Calu3 (cell line): ENCODE data around the gene PRDM10. TPM values are rescaled to one million over a fixed set of nuclear protein-coding genes. Genes with fewer than 3 reads are reported as not detected.
A peak's percentile ranks its signal among the peaks of the same experiment; 100 is the strongest.

Source experiments
- BruUV-seq: library from RNA; stranded (reverse); fragments of 400-500 nt; replicated peaks from 2 replicates; lab custom pipeline; 2021; lab: Mats Ljungman, UMichigan
- CTCF ChIA-PET: fragments of 300-600 bp; sonication (Branson Sonifier 250); formaldehyde crosslinking; loops from one replicate; lab custom pipeline; 2022; ENCODE audit warnings: antibody characterized with exemption; lab: Charles Lee
- DNase-seq: peaks from one replicate; pipeline ENCODE4 v3.0.0; 2022
- H3K27ac Mint-ChIP-seq: one replicate; pipeline ENCODE4 v1.8.0; 2022; ENCODE audit warnings: mixed read lengths; ENCODE audit not compliant: unreplicated experiment
- H3K27me3 Mint-ChIP-seq: one replicate; pipeline ENCODE4 v1.8.0; 2022; ENCODE audit warnings: mixed read lengths; ENCODE audit not compliant: unreplicated experiment
- H3K36me3 Mint-ChIP-seq: one replicate; pipeline ENCODE4 v1.8.0; 2022; ENCODE audit warnings: mild to moderate bottlenecking, moderate library complexity, mixed read lengths; ENCODE audit not compliant: insufficient read depth, unreplicated experiment
- H3K4me1 Mint-ChIP-seq: one replicate; pipeline ENCODE4 v1.8.0; 2022; ENCODE audit warnings: mild to moderate bottlenecking, low read depth, mixed read lengths; ENCODE audit not compliant: unreplicated experiment
- H3K4me3 Mint-ChIP-seq: one replicate; pipeline ENCODE4 v1.8.0; 2022; ENCODE audit warnings: mild to moderate bottlenecking, low read depth, moderate library complexity, mixed read lengths; ENCODE audit not compliant: unreplicated experiment
- H3K9me3 Mint-ChIP-seq: one replicate; pipeline ENCODE4 v1.8.0; 2022; ENCODE audit warnings: low read depth, mixed read lengths; ENCODE audit not compliant: unreplicated experiment
- intact Hi-C: fragments of 100-400 bp; cut with micrococcal nuclease; formaldehyde crosslinking; loops from one replicate; pipeline ENCODE4 v1.10.0; 2022; ENCODE audit not compliant: unreplicated experiment
- total RNA-seq: library from RNA; stranded (reverse); gene quantifications from 2 replicates; pipeline ENCODE4 v1.2.3, GENCODE V29; 2022
- TF ChIP-seq, protein P1 (sequence below): fragments of 200-600 bp; IDR thresholded peaks from one replicate; pipeline ENCODE4 v1.8.0; 2022; ENCODE audit warnings: antibody characterized with exemption; ENCODE audit not compliant: unreplicated experiment

Gene PRDM10
- total RNA-seq, 1 experiment from 2014 or later, result 8.1 TPM

DNA sequence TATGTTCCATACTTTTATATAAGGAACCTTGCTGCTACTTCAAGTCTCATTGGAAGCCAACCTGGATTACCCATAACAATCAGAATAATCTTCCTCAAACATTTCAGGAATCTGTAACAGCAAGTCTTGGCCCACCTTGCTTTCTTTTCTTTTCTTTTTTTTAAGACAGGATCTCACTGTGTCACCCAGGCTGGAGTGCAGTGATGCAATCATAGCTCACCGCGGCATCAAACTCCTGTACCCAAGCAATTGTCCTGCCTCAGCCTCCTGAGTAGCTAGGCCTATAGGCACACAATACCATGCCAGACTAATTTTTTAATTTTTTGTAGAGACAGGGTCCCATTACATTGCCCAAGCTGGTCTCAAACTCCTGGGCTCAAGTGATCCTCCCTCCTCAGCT is 29.3 kb upstream of the PRDM10 start:
- CTCF ChIA-PET, result no interaction called here

DNA sequence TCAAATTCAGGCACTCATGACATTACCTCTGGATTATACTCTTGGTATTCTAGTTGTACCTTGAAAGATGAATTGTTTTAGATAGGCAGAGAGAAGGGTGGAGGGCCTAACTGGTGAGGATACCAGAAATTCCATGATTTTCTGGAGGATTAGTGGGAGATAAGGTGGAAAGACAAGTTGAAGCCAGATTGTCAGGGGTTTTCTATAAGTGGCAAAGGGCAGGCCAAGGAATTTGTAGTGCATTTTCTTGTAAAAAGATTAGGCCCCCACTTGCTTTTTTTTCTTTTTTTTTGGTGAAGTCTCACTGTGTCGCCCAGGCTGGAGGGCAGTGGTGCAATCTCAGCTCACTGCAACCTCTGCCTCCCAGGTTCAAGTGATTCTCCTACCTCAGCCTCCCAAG is 28.4 kb upstream of the PRDM10 start:
- peaks cover 14% of the 10 kb centered on the region for H3K4me1 Mint-ChIP-seq
- H3K9me3 Mint-ChIP-seq, result no peaks in the 10 kb centered on the region
- TF ChIP-seq, protein P1, sequence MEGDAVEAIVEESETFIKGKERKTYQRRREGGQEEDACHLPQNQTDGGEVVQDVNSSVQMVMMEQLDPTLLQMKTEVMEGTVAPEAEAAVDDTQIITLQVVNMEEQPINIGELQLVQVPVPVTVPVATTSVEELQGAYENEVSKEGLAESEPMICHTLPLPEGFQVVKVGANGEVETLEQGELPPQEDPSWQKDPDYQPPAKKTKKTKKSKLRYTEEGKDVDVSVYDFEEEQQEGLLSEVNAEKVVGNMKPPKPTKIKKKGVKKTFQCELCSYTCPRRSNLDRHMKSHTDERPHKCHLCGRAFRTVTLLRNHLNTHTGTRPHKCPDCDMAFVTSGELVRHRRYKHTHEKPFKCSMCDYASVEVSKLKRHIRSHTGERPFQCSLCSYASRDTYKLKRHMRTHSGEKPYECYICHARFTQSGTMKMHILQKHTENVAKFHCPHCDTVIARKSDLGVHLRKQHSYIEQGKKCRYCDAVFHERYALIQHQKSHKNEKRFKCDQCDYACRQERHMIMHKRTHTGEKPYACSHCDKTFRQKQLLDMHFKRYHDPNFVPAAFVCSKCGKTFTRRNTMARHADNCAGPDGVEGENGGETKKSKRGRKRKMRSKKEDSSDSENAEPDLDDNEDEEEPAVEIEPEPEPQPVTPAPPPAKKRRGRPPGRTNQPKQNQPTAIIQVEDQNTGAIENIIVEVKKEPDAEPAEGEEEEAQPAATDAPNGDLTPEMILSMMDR, result no peak
- no peaks in the 10 kb centered on the region for H3K36me3 Mint-ChIP-seq
- no TSS peak for BruUV-seq
- no peaks in the 10 kb centered on the region for H3K27me3 Mint-ChIP-seq
- no peak overlapping the region for H3K27ac Mint-ChIP-seq
- no peak for DNase-seq
- H3K4me3 Mint-ChIP-seq, result no peak overlapping the region
- CTCF ChIA-PET, result interaction anchor here (0.5 kb wide), 1 partner anchor 109 kb away, joined by 3 read pairs; no protein-coding TSS in a partner anchor
- intact Hi-C loops, result no loop called here

More for the DNA sequence above, 29.3 kb upstream of the PRDM10 start:
- Mint-ChIP-seq H3K9me3 (no peaks in the 10 kb centered on the region), H3K36me3 (no peaks in the 10 kb centered on the region), H3K4me1 (peaks cover 14% of the 10 kb centered on the region), H3K27me3 (no peaks in the 10 kb centered on the region), H3K4me3 (no peak overlapping the region), H3K27ac (no peak overlapping the region)
- no TSS peak for BruUV-seq
- TF ChIP-seq, protein P1, result no peak
- no peak for DNase-seq
- intact Hi-C loops, result no loop called here

DNA sequence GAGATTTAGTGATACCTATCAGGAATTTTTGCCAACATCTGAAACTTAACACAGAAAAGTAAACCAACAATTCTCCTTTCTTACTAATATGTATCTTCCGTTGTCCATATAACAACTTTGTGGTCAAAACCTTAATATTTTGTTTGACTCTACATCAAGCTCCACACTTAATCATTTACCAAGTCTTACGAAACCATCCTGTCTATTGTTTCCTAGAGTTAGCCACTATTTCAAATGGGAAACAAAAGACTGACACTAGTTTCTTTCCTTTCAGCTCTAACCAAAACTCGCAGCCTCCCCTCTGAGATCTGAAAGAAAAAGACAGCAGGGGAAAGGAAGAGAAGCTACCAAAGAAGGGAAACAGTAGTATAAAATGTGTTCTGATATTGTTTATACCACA is 26.5 kb upstream of the PRDM10 start:
- Mint-ChIP-seq H3K36me3 (no peaks in the 10 kb centered on the region), H3K9me3 (no peaks in the 10 kb centered on the region), H3K4me3 (no peak overlapping the region), H3K27me3 (no peaks in the 10 kb centered on the region), H3K27ac (peak overlapping the region; percentile 81), H3K4me1 (peaks cover 17% of the 10 kb centered on the region)
- CTCF ChIA-PET, result no interaction called here
- DNase-seq, result no peak
- intact Hi-C loops, result no loop called here
- TF ChIP-seq, protein P1, result no peak
- no TSS peak for BruUV-seq

DNA sequence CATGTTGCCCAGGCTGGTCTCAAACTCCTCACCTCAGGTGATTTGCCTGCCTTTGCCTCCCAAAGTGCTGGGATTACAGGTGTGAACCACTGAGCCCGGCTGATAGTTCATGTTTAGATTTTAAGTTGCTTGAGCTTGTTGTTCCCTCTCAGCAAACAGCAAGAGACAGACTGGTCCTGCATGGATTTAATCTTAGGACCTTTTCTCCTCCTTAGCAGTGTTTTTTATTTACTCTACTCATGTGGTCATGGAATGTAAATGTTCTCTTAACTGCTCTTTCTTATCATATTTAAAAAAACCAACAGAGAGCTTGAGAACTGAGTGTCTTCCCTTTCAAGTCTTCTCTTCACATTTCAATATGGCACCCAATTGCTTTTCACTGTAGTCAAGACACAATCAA is 22.7 kb upstream of the PRDM10 start:
- Mint-ChIP-seq H3K27ac (no peak overlapping the region), H3K9me3 (no peaks in the 10 kb centered on the region), H3K4me3 (no peak overlapping the region), H3K4me1 (peaks cover 29% of the 10 kb centered on the region), H3K36me3 (no peaks in the 10 kb centered on the region), H3K27me3 (no peaks in the 10 kb centered on the region)
- DNase-seq, result no peak
- TF ChIP-seq, protein P1, result no peak
- CTCF ChIA-PET, result no interaction called here
- intact Hi-C loops, result no loop called here
- BruUV-seq, result no TSS peak
